ENCODE data around the gene RAMP1.
A peak's percentile ranks its signal among the peaks of the same experiment; 100 is the strongest.

RAMP1 gene

GRCh38 chr2:237951878-237952277 is 92.5 kb downstream of the RAMP1 start:
- DNase-seq (ENCODE audit: low spot score): no peak

- no peak for DNase-seq (ENCODE audit: low spot score)
Observed at GRCh38 chr2:237952851-237953250, 93.4 kb downstream of the RAMP1 start.

GRCh38 chr2:237955640-237956401 is 96.4 kb downstream of the RAMP1 start:
- peak; percentile 51 for DNase-seq (ENCODE audit: low spot score)

- no peak for DNase-seq (ENCODE audit: low spot score)
Observed at GRCh38 chr2:237956402-237956736, 96.9 kb downstream of the RAMP1 start.

GRCh38 chr2:237961637-237962036 is 102.2 kb downstream of the RAMP1 start:
- no peak for DNase-seq (ENCODE audit: low spot score)
